AG04450 (cell line): ENCODE data around the gene RNF121. TPM values are rescaled to one million over a fixed set of nuclear protein-coding genes. Genes with fewer than 3 reads are reported as not detected.

ENCODE experiments used
- CTCF ChIA-PET: fragments of 300-600, 350-600 bp; formaldehyde crosslinking; extraction: SDS; loops from one replicate; lab custom pipeline; 2022; ENCODE audit warnings: antibody characterized with exemption, inconsistent platforms; lab: Charles Lee
- POLR2A ChIA-PET: fragments of 350-600 bp; formaldehyde crosslinking; extraction: SDS; loops from one replicate; lab custom pipeline; 2021; ENCODE audit warnings: antibody characterized with exemption, inconsistent platforms; lab: Yijun Ruan, JAX
- DNase-seq: peaks from one replicate; pipeline ENCODE4 v3.0.0-alpha.2; 2011; ENCODE audit warnings: low read depth, low spot score
- H3K27ac ChIP-seq: one replicate; pipeline ENCODE4 v1.5.1; 2012; ENCODE audit warnings: low read depth, low read length, control low read depth
- H3K27me3 ChIP-seq: one replicate; pipeline ENCODE4 v1.6.0; 2012; ENCODE audit warnings: low read length; ENCODE audit not compliant: control insufficient read depth, insufficient read depth
- H3K4me3 ChIP-seq: 2 replicates; pipeline ENCODE4 v1.5.1; 2011; ENCODE audit warnings: mild to moderate bottlenecking, low read depth, low read length, control low read depth
- H3K9me3 ChIP-seq: 2 replicates; pipeline ENCODE4 v1.5.1; 2012; ENCODE audit warnings: low read length; ENCODE audit not compliant: control insufficient read depth, insufficient read depth
- polyA plus RNA-seq: library from polyadenylated mRNA; depleted of rRNA; stranded (reverse); fragments of >200 nt; gene quantifications from 2 replicates; pipeline ENCODE4 v1.2.3, GENCODE V29; 2011
- TF ChIP-seq, protein P1 (sequence below): IDR thresholded peaks from 2 replicates; pipeline ENCODE4 v1.5.1; 2011; ENCODE audit warnings: low read depth, low read length, control low read depth, inconsistent platforms

Gene RNF121
- polyA plus RNA-seq, 1 experiment = 47.8 TPM

GRCh38 chr11:72039856-72040401 lies 111.1 kb downstream of the RNF121 start:
- ChIA-PET POLR2A (interaction anchor here (0.8 to 1.5 kb wide), 7 partner anchors 12 to 112 kb away, joined by 3 to 12 read pairs (median 4); partner anchors contain the start of genes ANAPC15 and XNDC1N), CTCF (interaction anchor here (0.5 to 4.2 kb wide), 9 partner anchors 14 to 407 kb away, joined by 3 to 44 read pairs (median 7); no protein-coding TSS in a partner anchor)

DNA sequence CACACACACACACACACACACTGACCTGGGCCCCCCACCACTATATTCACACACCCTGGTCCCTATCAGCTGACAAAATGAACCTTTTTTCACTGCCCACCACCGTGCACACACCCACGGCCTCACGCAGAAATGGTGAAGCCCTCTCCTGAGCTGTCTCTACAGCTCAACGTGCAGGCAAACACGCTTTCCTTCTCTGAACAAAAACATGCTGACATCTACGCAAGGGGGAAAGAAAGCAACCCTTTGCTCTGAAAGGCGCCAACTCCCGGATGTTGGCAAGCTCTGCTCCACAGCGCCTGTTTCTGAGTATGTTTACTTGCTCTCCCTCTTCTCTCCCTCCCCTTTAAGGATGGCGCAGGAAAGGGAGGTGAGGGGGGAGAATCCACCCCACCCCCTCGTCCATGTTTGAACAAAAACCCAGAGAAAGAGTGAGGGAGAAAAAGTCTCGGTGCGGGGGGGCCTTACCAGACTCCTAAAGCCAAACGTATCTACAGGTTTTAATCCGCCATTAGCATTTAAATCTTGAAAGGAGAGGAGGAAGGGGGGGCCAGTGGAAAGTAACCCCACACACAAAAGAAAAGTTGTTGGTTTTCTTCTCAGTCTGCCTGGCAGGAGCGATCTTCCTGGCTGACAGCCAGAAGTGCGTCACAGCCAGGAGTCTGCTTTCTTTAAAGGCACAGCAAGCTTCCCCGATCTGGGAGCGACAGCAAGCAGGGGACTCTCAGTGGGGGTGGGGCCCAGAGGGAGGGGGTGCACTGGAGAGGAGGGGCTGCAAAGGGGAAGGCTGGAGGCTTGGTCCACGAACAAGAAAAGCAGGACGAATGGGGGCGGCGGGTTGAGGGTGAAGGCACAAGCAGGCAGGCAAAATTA lies 111.9 kb downstream of the RNF121 start:
- POLR2A ChIA-PET = interaction anchor here (0.7 to 1.5 kb wide), 13 partner anchors 15 to 125 kb away, joined by 3 to 6 read pairs (median 3); partner anchors contain the start of genes ANAPC15 and XNDC1N
- H3K9me3 ChIP-seq = no peaks in the 10 kb centered on the region
- peak overlapping the region; percentile 88 for H3K4me3 ChIP-seq
- CTCF ChIA-PET = interaction anchor here (0.5 to 4.2 kb wide), 5 partner anchors 15 to 407 kb away, joined by 3 to 44 read pairs (median 19); no protein-coding TSS in a partner anchor
- TF ChIP-seq, protein P1, sequence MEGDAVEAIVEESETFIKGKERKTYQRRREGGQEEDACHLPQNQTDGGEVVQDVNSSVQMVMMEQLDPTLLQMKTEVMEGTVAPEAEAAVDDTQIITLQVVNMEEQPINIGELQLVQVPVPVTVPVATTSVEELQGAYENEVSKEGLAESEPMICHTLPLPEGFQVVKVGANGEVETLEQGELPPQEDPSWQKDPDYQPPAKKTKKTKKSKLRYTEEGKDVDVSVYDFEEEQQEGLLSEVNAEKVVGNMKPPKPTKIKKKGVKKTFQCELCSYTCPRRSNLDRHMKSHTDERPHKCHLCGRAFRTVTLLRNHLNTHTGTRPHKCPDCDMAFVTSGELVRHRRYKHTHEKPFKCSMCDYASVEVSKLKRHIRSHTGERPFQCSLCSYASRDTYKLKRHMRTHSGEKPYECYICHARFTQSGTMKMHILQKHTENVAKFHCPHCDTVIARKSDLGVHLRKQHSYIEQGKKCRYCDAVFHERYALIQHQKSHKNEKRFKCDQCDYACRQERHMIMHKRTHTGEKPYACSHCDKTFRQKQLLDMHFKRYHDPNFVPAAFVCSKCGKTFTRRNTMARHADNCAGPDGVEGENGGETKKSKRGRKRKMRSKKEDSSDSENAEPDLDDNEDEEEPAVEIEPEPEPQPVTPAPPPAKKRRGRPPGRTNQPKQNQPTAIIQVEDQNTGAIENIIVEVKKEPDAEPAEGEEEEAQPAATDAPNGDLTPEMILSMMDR = no peak
- no peaks in the 10 kb centered on the region for H3K27me3 ChIP-seq
- peak; percentile 89 for DNase-seq
- peak overlapping the region; percentile 99 for H3K27ac ChIP-seq

More at GRCh38 chr11:72039856-72040401, 111.1 kb downstream of the RNF121 start:
- Histone ChIP-seq H3K27me3 (no peaks in the 10 kb centered on the region), H3K4me3 (peak overlapping the region; percentile 88), H3K27ac (peak overlapping the region; percentile 99), H3K9me3 (no peaks in the 10 kb centered on the region)
- TF ChIP-seq, protein P1 = no peak
- no peak for DNase-seq

DNA sequence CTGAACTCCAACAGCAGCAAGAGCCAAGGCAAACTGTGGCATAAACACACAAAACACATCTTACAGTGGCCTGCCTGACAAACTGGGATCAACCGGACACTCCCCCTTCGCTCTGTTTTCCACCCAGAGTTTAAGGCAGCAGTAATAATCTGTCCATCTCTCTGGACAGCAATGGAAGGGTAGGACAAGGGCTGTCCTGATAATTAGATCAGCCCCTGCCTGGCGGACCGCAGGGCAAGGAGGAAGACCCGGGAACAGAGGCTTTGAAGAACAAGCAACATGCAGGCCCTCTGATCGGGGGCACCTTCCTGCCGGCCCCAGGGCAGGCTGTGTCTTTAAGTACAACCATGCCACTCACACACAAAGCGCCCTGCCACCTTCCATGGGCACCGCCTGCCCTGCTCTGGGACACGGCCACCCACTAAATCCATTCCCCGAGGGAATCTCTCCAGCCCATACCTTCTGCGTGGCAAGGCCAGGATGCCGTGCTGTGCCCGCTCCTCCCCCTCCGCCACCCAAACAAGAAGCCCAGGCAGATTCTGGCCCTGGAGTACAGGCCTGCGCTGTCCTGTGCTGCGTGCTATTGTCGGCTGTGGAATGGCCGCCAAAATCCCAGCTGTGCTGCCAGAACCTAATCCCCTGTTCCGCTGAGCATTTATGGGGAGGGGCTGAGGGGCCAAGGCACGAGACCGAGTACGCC lies 112.7 kb downstream of the RNF121 start:
- DNase-seq = peak; percentile 44
- ChIA-PET POLR2A (interaction anchor here (0.5 to 1.5 kb wide), 7 partner anchors 15 to 185 kb away, joined by 3 to 9 read pairs (median 3); no protein-coding TSS in a partner anchor), CTCF (interaction anchor here (2.9 to 4.2 kb wide), 2 partner anchors 16 to 102 kb away, joined by 11 to 44 read pairs; no protein-coding TSS in a partner anchor)
- TF ChIP-seq, protein P1 = no peak
- Histone ChIP-seq H3K9me3 (no peaks in the 10 kb centered on the region), H3K27ac (peak overlapping the region; percentile 99), H3K27me3 (no peaks in the 10 kb centered on the region), H3K4me3 (peak overlapping the region; percentile 88)

DNA sequence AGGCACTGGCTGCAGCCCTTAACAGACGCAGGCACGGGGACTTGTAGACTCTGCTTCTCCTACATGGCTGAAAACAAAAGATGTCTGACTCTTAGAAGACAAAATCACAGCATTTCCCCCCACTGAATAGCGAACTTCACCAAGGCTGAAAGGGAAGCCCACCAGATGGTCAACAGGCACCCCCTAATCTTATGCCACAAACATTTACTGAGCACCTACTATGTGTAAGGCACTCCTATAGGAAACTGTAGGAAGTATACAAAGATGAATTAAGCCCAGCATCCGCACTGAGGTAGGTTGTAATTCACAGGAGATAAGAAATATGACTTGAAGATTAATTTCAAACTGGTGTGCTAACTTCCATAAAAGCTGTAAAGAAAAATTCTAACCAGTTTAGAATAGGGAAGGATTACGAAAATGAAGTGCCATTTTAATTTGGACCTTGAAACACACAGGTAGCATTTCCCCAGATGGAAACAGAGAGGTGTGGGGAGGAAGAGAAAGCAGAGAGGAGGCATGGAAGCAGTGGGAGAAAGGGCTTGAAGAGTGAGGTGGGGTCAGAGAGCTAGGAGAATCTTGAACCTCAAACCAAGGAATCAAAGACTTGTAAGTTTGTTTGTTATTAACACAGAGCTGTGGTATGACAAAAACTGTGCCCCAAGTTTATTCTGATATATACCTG lies 113.4 kb downstream of the RNF121 start:
- peak overlapping the region; percentile 99 for H3K27ac ChIP-seq
- no peak for DNase-seq
- TF ChIP-seq, protein P1 = no peak
- ChIA-PET POLR2A (interaction anchor here (0.5 to 0.6 kb wide), 2 partner anchors 14 to 184 kb away, joined by 3 to 9 read pairs; no protein-coding TSS in a partner anchor), CTCF (interaction anchor here (1.1 kb wide), 1 partner anchor 17 kb away, joined by 3 read pairs; no protein-coding TSS in a partner anchor)
- no peaks in the 10 kb centered on the region for H3K27me3 ChIP-seq
- H3K4me3 ChIP-seq = peak overlapping the region; percentile 88
- H3K9me3 ChIP-seq = no peaks in the 10 kb centered on the region
